HG02981 (cell line): ENCODE measurements around the gene FEM1C.
A peak's percentile ranks its signal among the peaks of the same experiment; 100 is the strongest.

Experiments
- ATAC-seq: cut with Tn5 transposase; IDR thresholded peaks from one replicate; pipeline ENCODE4 v1.9.1; 2021; ENCODE audit warnings: mild to moderate bottlenecking, moderate library complexity; ENCODE audit not compliant: unreplicated experiment

The FEM1C gene

DNA sequence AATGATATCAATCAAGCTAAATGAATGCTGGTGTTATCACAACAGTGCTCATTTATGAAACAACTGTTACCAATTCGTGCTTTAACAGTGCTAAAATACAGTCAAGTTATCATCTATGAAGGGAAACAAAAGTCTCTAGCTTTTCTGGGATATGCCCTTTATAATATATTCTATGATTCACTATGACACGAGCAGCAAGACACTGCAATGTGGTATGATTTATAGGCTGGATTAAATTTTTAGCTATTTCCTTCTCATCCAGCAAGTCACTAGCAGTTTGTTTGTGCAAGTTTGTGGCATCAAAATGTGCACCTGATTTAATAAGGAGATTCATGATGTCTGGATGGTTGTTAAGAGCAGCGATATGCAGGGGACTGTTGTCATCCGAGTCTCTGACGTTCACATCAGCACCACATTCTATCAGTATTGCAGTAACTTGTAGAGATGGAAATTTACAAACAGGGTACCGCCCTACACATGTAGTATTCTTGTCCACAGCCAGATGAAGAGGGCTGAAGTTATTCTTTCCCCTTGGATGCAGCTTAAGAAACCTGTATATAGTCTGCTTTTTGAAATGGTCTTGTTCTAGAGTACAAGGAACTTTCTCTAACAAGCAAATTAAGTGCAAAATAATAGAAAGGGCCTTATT lies 20.3 kb downstream of the FEM1C start:
- no peak for ATAC-seq

GRCh38 chr5:115522832-115523403 lies 21.7 kb downstream of the FEM1C start:
- ATAC-seq: no peak

DNA sequence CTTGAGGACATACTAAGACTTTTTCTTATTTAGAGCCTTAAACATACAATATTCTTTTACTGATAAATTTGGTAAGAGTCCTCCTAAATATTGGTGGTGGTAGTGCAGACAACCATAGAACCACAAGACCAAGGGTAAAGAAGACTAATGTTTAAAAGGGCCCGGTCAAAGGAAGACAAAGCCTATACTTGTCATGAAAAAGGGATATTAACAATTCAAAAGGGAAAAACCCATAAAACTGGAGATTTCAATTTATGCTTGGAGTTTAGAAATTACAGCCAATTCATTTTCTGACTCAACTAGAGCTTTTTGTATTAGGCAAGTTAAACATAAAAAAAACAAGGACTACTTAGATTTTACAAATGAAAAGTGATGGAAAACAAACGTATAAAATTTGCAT lies 24.4 kb downstream of the FEM1C start:
- ATAC-seq: no peak

DNA sequence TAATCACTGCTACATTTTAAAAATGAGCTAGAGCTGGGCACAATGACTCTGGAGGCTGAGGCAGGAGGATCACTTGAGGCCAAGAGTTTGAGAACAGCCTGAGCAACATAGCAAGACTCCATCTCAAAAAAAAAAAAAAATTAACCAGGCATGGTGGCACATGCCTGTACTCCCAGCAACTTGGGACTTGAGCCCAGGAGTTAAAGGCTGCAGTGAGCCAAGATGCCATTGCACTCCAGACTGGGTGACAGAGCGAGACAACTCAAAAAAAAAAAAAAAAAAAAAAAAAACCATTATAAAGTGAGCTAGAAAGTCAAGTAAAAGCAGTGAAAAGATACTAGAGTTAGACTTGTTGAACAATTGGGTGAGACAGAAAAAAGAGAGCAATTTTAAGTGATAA lies 28.2 kb downstream of the FEM1C start:
- ATAC-seq: no peak

GRCh38 chr5:115514220-115514619 lies 30.4 kb downstream of the FEM1C start:
- ATAC-seq: no peak

GRCh38 chr5:115511632-115512031 lies 32.9 kb downstream of the FEM1C start:
- no peak for ATAC-seq

GRCh38 chr5:115510145-115510645 lies 34.4 kb downstream of the FEM1C start:
- no peak for ATAC-seq

GRCh38 chr5:115509547-115509946 lies 35.0 kb downstream of the FEM1C start:
- ATAC-seq: no peak

GRCh38 chr5:115507681-115508080 lies 36.9 kb downstream of the FEM1C start:
- no peak for ATAC-seq

GRCh38 chr5:115503420-115503819 lies 41.2 kb downstream of the FEM1C start:
- no peak for ATAC-seq

GRCh38 chr5:115501464-115502210 lies 42.9 kb downstream of the FEM1C start:
- ATAC-seq: no peak

GRCh38 chr5:115500225-115500624 lies 44.4 kb downstream of the FEM1C start:
- no peak for ATAC-seq

- ATAC-seq: no peak
Measured at GRCh38 chr5:115496936-115497576, 47.5 kb downstream of the FEM1C start.

DNA sequence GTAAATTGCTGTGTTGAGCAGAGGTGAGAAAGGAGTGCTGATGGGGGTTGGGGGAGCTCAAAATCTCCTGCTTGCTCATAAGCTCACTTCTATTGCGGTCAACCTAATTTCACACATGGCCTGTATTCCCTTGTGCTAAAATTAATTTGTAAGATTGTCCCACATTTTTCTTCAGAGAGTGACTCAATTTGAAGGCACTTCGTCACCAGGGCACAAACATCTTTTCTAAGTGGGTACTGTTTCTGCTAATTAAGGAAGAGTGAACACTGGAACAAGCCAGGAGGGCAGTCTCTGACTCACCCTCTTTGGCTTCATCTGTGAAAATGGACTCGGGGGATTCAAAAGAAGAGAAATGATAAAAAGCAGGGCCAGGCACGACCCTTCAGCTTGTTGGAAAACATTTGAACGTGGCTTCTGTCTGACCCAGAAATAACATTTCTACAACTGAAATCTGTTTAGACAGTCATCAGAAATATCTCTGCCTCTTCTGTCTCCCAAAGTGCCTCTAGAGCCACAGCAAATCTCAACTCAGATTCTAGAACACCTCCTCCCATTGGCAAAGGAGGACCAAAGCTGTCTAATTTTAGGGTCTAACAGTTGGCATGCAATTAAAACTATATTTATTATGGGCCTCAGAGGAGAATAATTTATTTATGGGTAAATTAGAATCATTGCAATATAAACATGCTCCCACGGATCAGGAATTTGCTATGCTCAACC lies 49.8 kb downstream of the FEM1C start:
- ATAC-seq: no peak

- ATAC-seq: no peak
Measured at GRCh38 chr5:115490596-115490995, 54.0 kb downstream of the FEM1C start.

- no peak for ATAC-seq
Measured at GRCh38 chr5:115489733-115490132, 54.8 kb downstream of the FEM1C start.

DNA sequence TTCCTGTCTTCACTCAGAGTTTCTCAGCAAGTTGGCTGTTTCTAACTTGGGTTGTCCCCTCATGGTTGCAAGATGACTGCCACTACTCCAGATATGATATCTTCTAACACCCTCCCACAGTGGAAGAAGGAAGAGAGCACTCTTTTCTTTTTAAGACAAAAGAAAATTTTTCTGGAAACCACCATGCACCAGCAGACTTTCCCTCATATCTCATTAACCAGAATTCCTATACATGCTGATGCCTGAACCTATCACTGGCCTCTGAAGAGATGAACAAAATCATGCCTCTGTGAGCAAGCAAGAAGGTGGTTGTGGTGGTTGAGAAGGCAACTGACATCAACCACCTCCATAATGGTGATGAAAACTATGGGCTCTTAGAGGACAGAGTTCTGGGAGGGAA lies 56.8 kb downstream of the FEM1C start:
- ATAC-seq: peak; percentile 51

DNA sequence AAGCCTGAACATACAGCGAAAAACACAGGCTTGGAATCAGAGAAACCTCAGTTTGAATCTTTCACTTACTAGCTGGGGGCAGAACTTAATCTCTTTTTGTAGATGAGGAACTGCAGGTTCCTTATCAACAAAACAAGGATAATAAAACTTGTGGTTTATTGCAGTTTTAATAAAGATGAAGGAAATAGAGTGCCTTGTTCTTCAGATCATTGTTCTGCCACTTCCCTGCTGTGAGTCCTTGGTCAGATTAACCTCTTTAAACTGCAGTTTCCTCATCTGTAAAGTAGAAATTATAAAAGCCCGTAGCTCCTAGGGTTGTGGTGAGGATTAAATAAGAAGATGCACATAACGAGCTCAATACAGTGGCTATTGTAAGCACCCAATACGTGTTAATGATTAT lies 57.4 kb downstream of the FEM1C start:
- ATAC-seq: peak; percentile 3

GRCh38 chr5:115486728-115487127 lies 57.8 kb downstream of the FEM1C start:
- ATAC-seq: no peak

DNA sequence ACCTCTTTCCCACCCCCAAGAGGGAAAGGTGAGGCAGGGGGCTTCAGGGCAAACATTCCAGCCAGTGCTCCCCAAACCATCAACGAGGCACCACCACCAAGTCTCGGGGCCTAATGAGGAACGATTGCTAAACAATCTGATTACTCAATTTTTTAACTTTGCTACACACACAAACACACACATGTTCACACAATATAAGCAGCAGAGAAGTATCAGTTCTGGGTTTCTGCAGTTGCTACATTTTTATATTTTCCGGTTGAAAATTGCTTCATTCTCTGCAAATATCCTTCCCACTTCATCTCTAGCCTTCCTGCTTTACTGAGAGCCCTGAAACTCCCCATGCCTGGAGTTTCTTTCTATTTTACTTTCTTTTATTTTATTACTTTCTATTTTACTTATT lies 60.2 kb downstream of the FEM1C start:
- ATAC-seq: no peak

GRCh38 chr5:115480900-115481299 lies 63.7 kb downstream of the FEM1C start:
- ATAC-seq: no peak
